Measurements from ENCODE around the gene WDR70.
"Not testable (repeated sequence)": the region's sequence is repeated elsewhere in the genome, so short reads cannot be mapped to it uniquely, and the experiment has no call there.

Gene WDR70

GRCh38 chr5:37400501-37400900 lies 21.4 kb downstream of the WDR70 start:
- TF ChIP-seq Cebpa-rat (IDR thresholded peaks at IDR 0.05), result no peak

GRCh38 chr5:37412515-37412914 lies 33.4 kb downstream of the WDR70 start:
- no peaks in the 10 kb centered on the region for H4K20me1 ChIP-seq
- no peak overlapping the region for H3K4me2 ChIP-seq
- H3K4me3 ChIP-seq, result no peak overlapping the region
- no peaks in the 10 kb centered on the region for H3K27me3 ChIP-seq
- no peak overlapping the region for H3K27ac ChIP-seq
- peaks cover 52% of the 10 kb centered on the region for H3K36me3 ChIP-seq
- no peak overlapping the region for H3K9ac ChIP-seq
- no peak for TF ChIP-seq Cebpa-rat (IDR thresholded peaks at IDR 0.05)
- H3K9me3 ChIP-seq, result no peaks in the 10 kb centered on the region
- H3K4me1 ChIP-seq, result no peaks in the 10 kb centered on the region

More at GRCh38 chr5:37400501-37400900, 21.4 kb downstream of the WDR70 start:
- no peak overlapping the region for H3K4me2 ChIP-seq
- no peak overlapping the region for H3K9ac ChIP-seq
- H4K20me1 ChIP-seq, result no peaks in the 10 kb centered on the region
- H3K27me3 ChIP-seq, result no peaks in the 10 kb centered on the region
- no peaks in the 10 kb centered on the region for H3K9me3 ChIP-seq
- no peaks in the 10 kb centered on the region for H3K4me1 ChIP-seq
- H3K36me3 ChIP-seq, result peaks cover 69% of the 10 kb centered on the region
- H3K27ac ChIP-seq, result no peak overlapping the region
- H3K4me3 ChIP-seq, result no peak overlapping the region

- not testable (repeated sequence) for H3K4me2 ChIP-seq, H3K27ac ChIP-seq, H3K4me3 ChIP-seq, H3K9me3 ChIP-seq, H3K27me3 ChIP-seq, H4K20me1 ChIP-seq, H3K4me1 ChIP-seq, H3K9ac ChIP-seq
- H3K36me3 ChIP-seq, result peaks cover 37% of the 10 kb centered on the region
Measured at GRCh38 chr5:37415456-37415855, 36.3 kb downstream of the WDR70 start.

- Histone ChIP-seq H3K36me3 (peaks cover 38% of the 10 kb centered on the region), H3K4me1 (no peaks in the 10 kb centered on the region), H3K27ac (no peak overlapping the region), H3K27me3 (no peaks in the 10 kb centered on the region), H3K4me3 (no peak overlapping the region), H3K9me3 (no peaks in the 10 kb centered on the region), H3K4me2 (no peak overlapping the region), H3K9ac (no peak overlapping the region), H4K20me1 (no peaks in the 10 kb centered on the region)
- no peak for TF ChIP-seq Cebpa-rat (IDR thresholded peaks at IDR 0.05)
Measured at GRCh38 chr5:37417347-37417746, 38.2 kb downstream of the WDR70 start.

- no peaks in the 10 kb centered on the region for H3K27me3 ChIP-seq
- TF ChIP-seq Cebpa-rat (IDR thresholded peaks at IDR 0.05), result no peak
Measured at GRCh38 chr5:37424441-37424840, 45.3 kb downstream of the WDR70 start.

GRCh38 chr5:37428044-37428443 lies 48.9 kb downstream of the WDR70 start:
- Histone ChIP-seq H3K27me3 (no peaks in the 10 kb centered on the region), H3K9ac (no peak overlapping the region), H4K20me1 (no peaks in the 10 kb centered on the region), H3K4me1 (no peaks in the 10 kb centered on the region), H3K9me3 (no peaks in the 10 kb centered on the region), H3K27ac (no peak overlapping the region), H3K36me3 (peaks cover 53% of the 10 kb centered on the region), H3K4me2 (no peak overlapping the region), H3K4me3 (no peak overlapping the region)
- TF ChIP-seq Cebpa-rat (IDR thresholded peaks at IDR 0.05), result no peak

More at GRCh38 chr5:37424441-37424840, 45.3 kb downstream of the WDR70 start:
- Histone ChIP-seq H3K27ac (no peak overlapping the region), H3K9me3 (no peaks in the 10 kb centered on the region), H4K20me1 (no peaks in the 10 kb centered on the region), H3K4me1 (no peaks in the 10 kb centered on the region), H3K4me3 (no peak overlapping the region), H3K9ac (no peak overlapping the region), H3K4me2 (no peak overlapping the region), H3K36me3 (peaks cover 40% of the 10 kb centered on the region)

GRCh38 chr5:37435261-37435660 lies 56.1 kb downstream of the WDR70 start:
- no peaks in the 10 kb centered on the region for H3K4me1 ChIP-seq
- no peaks in the 10 kb centered on the region for H3K9me3 ChIP-seq
- H3K9ac ChIP-seq, result no peak overlapping the region
- no peaks in the 10 kb centered on the region for H3K27me3 ChIP-seq
- H3K4me3 ChIP-seq, result no peak overlapping the region
- H3K4me2 ChIP-seq, result no peak overlapping the region
- peaks cover 24% of the 10 kb centered on the region for H3K36me3 ChIP-seq
- no peak for TF ChIP-seq Cebpa-rat (IDR thresholded peaks at IDR 0.05)
- H4K20me1 ChIP-seq, result no peaks in the 10 kb centered on the region
- no peak overlapping the region for H3K27ac ChIP-seq

- H3K9ac ChIP-seq, result no peak overlapping the region
- peaks cover 15% of the 10 kb centered on the region for H3K36me3 ChIP-seq
- TF ChIP-seq Cebpa-rat (IDR thresholded peaks at IDR 0.05), result no peak
- H3K27ac ChIP-seq, result no peak overlapping the region
- no peaks in the 10 kb centered on the region for H3K9me3 ChIP-seq
- H3K4me1 ChIP-seq, result no peaks in the 10 kb centered on the region
- H3K4me2 ChIP-seq, result no peak overlapping the region
- H3K27me3 ChIP-seq, result no peaks in the 10 kb centered on the region
- H4K20me1 ChIP-seq, result no peaks in the 10 kb centered on the region
- no peak overlapping the region for H3K4me3 ChIP-seq
Measured at GRCh38 chr5:37436146-37436934, 57.2 kb downstream of the WDR70 start.

GRCh38 chr5:37437711-37438110 lies 58.6 kb downstream of the WDR70 start:
- no peak overlapping the region for H3K9ac ChIP-seq
- H4K20me1 ChIP-seq, result no peaks in the 10 kb centered on the region
- no peak overlapping the region for H3K4me3 ChIP-seq
- peaks cover 5% of the 10 kb centered on the region; the same call in 1 of the 2 replicates for H3K36me3 ChIP-seq
- H3K27ac ChIP-seq, result no peak overlapping the region
- H3K4me1 ChIP-seq, result no peaks in the 10 kb centered on the region
- no peak overlapping the region for H3K4me2 ChIP-seq
- no peak for TF ChIP-seq Cebpa-rat (IDR thresholded peaks at IDR 0.05)
- no peaks in the 10 kb centered on the region for H3K27me3 ChIP-seq
- H3K9me3 ChIP-seq, result no peaks in the 10 kb centered on the region

- H3K27me3 ChIP-seq, H3K4me3 ChIP-seq, H3K9ac ChIP-seq, H3K27ac ChIP-seq, H4K20me1 ChIP-seq, H3K9me3 ChIP-seq: not testable (repeated sequence)
- Histone ChIP-seq H3K4me1 (peaks cover 13% of the 10 kb centered on the region; the same call in 1 of the 2 replicates), H3K36me3 (peaks cover 26% of the 10 kb centered on the region), H3K4me2 (peak overlapping the region; percentile 23; the same call in 1 of the 2 replicates)
Measured at GRCh38 chr5:37445783-37446182, 66.7 kb downstream of the WDR70 start.

All from BLaER1 (cell line).